Skin of body (tissue), 2 donors: Measurements from ENCODE around the gene RGS9. TPM values are rescaled to one million over a fixed set of nuclear protein-coding genes. Genes with fewer than 3 reads are reported as not detected.
"Not testable (repeated sequence)": the region's sequence is repeated elsewhere in the genome, so short reads cannot be mapped to it uniquely, and the experiment has no call there.

Experiments
- DNase-seq: peaks from one replicate; lab custom pipeline; 2025; lab: John Stamatoyannopoulos, UW
- total RNA-seq: library from RNA; depleted of rRNA; stranded (reverse); fragments of >200 nt; gene quantifications from one replicate; pipeline ENCODE4 v1.2.3, GENCODE V29; 2014

The RGS9 gene
- total RNA-seq, 1 donor from 2014 or later, result 4.6 TPM

DNA sequence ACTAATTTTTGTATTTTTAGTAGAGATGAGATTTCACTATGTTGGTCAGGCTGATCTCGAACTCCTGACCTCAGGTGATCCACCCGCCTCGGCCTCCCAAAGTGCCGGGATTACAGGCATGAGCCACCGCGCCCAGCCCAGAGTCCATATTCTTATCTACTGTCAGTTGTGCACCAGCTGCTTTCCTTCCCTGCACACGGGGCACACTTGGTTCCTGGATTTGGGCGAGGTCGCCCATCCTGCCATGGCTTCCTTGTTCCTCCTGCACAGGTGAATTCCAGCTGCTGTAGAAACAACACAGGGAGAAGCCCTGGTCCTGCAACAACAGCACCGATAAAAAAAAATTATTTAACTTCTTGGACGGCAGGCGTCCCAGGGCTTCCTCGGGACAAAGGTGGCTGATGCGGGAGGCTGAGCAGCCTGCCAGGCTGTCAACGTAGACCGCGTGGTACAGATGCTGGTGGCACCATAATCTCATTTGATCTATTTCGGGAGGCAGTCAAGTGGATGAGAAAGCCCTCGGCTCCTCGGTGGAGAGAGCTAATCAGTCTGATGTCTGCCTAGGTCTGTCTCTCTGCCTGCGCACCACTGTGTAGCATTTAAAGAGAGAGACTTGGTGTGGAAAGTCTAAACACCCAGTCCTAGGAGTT, 19.1 kb downstream of the RGS9 start:
- no peak for DNase-seq

DNA sequence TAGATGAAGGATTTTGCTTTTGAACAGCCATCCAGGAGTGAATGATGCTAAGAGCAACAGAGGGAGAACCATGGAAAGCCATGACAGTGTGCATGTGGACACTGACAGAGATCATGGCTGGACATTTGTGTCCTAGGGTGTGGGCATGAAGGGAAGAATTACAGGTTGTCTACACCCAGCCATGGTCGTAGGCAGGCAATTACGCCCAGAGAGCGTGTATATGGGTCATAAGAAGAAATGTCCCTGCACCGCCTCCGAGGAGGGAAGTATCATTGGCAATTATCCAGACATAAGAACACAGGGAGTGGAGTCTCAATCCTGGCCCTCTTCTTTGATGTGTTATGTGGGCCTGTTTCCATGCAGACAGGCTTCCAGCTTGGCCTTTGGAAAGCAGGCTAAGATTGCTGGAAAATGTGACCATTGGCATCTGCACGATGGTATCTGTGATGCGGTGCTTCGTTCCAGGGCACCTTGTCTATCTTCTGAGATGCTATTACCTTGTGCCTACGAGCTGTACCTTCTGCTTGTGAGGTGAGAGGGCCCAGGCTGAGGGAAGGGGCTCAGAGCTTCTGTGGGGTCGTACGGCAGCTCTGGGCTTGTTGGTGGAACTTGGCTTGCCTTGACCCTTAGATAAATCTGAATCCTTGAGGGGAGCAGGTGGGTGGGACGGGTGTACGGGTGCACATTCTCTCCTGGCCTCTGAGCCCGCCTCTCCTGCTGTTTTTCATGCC, 19.8 kb downstream of the RGS9 start:
- DNase-seq, result no peak

GRCh38 chr17:65158041-65158440, 20.9 kb downstream of the RGS9 start:
- no peak for DNase-seq

DNA sequence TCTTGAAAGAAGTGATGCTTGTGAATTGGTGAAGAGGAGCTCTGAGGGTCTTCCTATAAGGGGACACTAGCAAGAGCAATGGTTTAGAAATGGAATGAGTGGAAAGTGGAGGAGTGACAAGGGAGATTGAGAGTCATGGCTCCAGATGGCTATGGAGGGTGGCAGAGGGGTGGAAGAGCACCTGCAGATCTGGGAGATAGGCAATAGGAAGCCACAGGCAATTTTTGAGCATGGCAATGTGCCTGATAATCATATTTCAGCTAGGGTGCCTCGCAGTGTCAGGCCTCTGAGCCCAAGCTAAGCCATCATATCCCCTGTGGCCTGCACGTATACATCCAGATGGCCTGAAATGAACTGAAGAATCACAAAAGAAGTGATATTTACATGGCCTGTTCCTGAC, 21.5 kb downstream of the RGS9 start:
- no peak for DNase-seq

DNA sequence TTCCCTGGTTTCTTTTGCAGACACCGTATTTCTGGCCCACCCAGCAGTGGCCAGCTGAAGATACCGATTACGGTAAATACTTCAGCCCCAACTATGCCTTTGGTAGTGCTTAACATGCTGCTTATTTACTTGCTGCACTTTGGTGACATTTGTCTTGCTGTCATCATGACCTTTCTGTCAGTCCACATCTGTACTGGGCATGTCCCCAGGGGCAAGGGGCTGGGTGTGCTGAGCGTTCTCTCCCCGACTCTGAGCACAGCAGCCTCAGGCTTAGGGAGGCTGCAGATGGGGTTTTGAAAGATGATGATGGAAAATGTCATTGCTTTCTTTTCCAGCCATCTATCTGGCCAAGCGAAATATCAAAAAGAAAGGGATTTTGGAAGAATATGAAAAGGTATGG, 23.3 kb downstream of the RGS9 start:
- DNase-seq, result no peak

GRCh38 chr17:65163990-65164495, 26.9 kb downstream of the RGS9 start:
- no peak for DNase-seq

GRCh38 chr17:65166787-65167186, 29.6 kb downstream of the RGS9 start:
- DNase-seq, result no peak

DNA sequence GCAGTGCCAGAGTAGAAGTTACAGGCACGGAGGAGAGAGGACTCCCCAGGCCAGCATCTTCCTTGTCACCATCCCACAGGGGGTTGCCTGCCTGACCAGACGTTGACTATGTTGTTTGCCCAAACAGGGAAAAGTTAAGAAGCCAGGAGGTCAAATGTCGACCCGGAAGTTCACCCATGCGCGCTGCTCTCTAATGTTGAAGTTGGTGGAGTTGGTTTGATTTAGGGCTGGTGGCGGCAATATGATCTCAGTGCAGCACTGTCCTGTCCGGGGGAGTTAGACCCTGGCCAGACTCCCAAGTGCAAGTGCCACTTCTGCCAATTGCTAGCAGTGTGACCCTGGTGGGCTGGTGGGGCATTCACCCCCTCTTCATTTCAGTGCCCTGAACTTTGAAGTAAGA, 30.4 kb downstream of the RGS9 start:
- no peak for DNase-seq

- no peak for DNase-seq
These were observed 32.5 kb downstream of the RGS9 start for GRCh38 chr17:65169691-65170090.

GRCh38 chr17:65170839-65171238, 33.7 kb downstream of the RGS9 start:
- no peak for DNase-seq

- DNase-seq, result no peak
These were observed 34.6 kb downstream of the RGS9 start for GRCh38 chr17:65171752-65172151.

DNA sequence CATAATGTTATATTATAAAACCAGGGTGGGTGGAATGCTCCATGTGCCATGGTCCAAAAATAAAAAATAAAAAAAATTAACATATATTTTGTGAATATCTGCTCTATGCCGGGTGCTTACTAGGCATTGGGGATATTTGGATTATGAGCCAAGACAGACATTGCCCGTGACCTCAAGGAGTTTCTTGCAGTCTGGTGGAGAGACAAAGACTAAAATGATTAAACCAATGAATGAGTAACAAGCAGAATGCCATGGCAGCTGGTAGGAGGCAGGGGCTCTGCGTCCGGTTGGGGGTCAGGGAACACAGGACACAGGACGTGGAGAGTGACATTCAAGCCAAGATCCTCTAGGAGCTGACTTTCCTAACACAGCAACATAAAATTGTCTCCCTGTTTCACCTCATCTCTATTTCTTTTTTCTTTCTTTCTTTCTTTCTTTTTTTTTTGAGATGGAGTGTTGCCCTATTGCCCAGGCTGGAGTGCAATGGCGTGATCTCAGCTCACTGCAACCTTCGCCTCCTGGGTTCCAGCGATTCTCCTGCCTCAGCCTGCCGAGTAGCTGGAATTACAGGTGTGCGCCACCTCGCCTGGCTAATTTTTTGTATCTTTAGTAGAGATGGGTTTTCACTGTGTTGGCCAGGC, 35.4 kb downstream of the RGS9 start:
- no peak for DNase-seq

GRCh38 chr17:65173284-65173793, 36.2 kb downstream of the RGS9 start:
- DNase-seq, result no peak

DNA sequence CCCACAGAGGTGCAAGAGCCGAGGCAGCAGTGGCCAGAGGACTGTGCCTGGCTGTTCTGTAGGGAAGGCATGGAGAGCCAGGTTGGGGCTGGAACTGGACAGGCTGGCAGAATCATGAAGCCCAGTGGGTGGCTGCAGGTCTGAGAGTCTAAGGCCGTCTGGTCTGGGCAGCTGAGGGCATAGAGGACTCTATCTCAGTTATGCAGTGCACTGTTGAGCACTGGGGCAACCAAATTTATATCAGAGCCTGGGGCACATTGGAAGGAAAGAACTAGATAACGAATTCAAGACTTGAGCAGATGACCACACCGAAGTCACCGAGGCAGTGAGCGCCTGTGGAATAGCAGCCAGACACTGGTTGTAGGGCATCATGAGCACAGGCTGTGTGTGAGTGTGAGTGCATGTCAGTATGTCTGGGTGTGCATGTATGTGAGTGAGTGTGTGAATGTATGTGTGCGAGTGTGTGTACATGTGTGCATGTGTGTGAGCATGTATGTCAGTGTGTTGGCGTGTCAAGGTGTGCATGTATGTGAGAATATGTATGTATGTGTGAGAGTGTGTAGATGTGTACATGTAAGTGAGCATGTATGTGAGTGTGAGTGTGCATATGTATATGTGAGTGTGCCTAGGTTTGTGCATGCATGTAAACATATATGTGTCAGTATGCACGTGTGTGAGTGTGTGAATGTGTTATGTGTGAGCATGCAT, 37.0 kb downstream of the RGS9 start:
- no peak for DNase-seq

DNA sequence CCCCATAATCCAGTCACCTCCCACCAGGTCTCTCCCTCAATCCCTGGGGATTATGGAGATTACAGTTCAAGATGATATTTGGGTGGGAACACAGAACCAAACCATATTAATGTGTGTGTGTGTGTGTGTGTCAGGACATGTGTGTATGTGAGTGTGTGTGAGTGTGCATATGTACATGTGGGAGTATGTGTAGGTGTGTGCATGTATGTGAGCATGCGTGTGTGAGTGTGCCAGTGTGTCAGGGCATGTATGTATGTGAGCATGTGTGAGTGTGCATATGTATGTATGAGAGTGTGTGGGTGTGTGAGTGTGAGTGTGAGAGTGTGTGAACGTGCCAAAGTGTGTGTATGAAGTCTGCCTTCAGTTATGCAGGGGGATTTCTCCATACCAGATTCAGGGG, 37.8 kb downstream of the RGS9 start:
- DNase-seq, result no peak

DNA sequence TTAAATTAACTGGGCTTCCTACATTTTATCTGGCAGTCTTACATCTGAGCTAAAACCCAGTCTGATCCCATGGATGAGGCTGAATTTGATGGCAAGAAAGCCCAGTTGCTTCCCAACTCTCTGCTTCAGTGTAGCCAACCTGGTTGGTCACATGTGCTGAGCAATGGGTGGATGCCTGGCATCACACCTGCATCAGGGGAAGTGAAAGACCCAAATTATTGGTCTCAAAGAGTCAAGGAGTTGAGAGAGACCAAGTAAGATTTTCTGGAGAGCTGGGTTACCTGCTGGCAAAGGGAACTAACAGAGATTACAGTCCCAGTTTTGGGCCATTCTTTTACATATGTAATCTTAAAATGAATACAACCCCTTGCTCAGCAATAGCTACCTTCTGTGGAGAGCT, 38.8 kb downstream of the RGS9 start:
- DNase-seq, result no peak

DNA sequence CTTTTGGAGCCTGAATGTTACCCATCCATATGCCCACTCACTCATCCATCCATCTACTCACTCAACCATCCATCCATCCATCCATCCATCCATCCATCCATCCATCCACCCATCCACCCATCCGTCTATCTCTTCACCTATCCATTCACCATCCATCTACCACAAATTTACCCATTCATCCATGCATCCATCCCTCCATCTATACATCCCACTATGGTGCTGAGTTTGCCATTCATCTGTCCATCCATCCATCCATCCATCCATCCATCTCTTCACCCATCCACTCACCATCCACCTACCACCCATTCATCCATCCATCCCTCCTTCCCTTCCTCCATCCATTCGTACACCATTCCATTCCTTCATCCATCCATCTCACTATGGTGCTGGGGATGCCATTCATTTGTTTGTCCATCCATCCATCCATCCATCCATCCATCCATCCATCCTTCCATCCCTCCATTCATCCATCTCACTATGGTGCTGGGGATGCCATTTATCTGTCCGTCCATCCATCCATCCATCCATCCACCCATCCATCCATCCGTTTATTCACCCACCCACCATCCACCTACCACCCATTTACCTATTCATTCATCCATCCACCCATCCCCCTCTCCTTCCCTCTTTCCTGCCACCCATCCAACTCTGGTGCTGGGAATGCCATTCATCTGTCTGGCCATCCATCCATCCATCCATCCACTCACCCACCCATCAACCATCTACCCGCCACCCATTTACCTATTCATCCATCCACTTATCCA, 39.7 kb downstream of the RGS9 start:
- no peak for DNase-seq

- no peak for DNase-seq
These were observed 40.7 kb downstream of the RGS9 start for GRCh38 chr17:65177901-65178300.

DNA sequence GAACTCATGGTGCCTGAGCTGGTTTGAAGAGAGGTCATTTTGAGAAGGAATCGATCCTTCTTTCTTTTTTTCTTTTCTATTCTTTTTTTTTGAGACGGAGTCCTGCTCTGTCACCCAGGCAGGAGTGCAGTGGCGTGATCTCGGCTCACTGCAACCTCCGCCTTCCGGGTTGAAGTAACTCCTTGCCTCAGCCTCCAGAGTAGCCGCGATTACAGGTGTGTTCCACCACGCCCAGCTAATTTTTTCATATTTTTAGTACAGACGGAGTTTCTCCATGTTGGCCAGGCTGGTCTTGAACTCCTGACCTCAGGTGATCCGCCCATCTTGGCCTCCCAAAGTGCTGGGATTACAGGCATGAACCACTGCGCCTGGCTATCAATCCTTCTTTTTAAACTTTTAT, 43.1 kb downstream of the RGS9 start:
- DNase-seq, result not testable (repeated sequence)

- not testable (repeated sequence) for DNase-seq
These were observed 43.6 kb downstream of the RGS9 start for GRCh38 chr17:65180752-65181236.
